CD4-positive, alpha-beta memory T cell (primary cell): Measurements from ENCODE around the gene ESPNL. TPM values are rescaled to one million over a fixed set of nuclear protein-coding genes. Genes with fewer than 3 reads are reported as not detected.

Experiments
- CTCF ChIA-PET: fragments of 350-600 bp; sonication (Branson Sonifier 250); formaldehyde crosslinking; loops from one replicate; lab custom pipeline; 2021; ENCODE audit warnings: inconsistent platforms; ENCODE audit not compliant: partially characterized antibody; lab: Charles Lee
- POLR2A ChIA-PET: fragments of 350-600 bp; sonication (Branson Sonifier 250); formaldehyde crosslinking; loops from one replicate; lab custom pipeline; 2021; ENCODE audit not compliant: partially characterized antibody; lab: Charles Lee
- DNase-seq, 5 donors: peaks; one replicate each; pipeline versions ENCODE4 v3.0.0 to v3.0.0-alpha.2; 2020 to 2022; ENCODE audit warnings: mixed read lengths in 1 of 5
- H3K27ac ChIP-seq: one replicate; pipeline ENCODE4 v1.7.0; 2013; ENCODE audit warnings: low read depth, low read length
- H3K27me3 ChIP-seq: 2 replicates; pipeline ENCODE4 v1.7.0; 2013; ENCODE audit warnings: mild to moderate bottlenecking, low read length, moderate library complexity; ENCODE audit not compliant: insufficient read depth
- H3K36me3 ChIP-seq: 2 replicates; pipeline ENCODE4 v1.7.0; 2013; ENCODE audit warnings: mild to moderate bottlenecking, low read length, moderate library complexity; ENCODE audit not compliant: insufficient read depth
- H3K4me1 ChIP-seq: 2 replicates; pipeline ENCODE4 v1.7.0; 2013; ENCODE audit warnings: mild to moderate bottlenecking, low read length, moderate library complexity; ENCODE audit not compliant: insufficient read depth
- H3K4me3 ChIP-seq, 2 donors: one replicate each; pipeline ENCODE4 v1.7.0; 2013; ENCODE audit warnings: low read length in 2 of 2, mild to moderate bottlenecking in 1 of 2
- H3K9me3 ChIP-seq, 2 donors: one replicate each; pipeline ENCODE4 v1.7.0; 2013; ENCODE audit warnings: low read length in 2 of 2, control low read depth in 1 of 2; ENCODE audit not compliant: control insufficient read depth in 1 of 2
- H3K27ac Mint-ChIP-seq, 7 donors: one replicate each; pipeline ENCODE4 v1.8.0; 2020 to 2021; ENCODE audit warnings: mixed read lengths in 7 of 7, mild to moderate bottlenecking in 6 of 7, inconsistent platforms in 3 of 7, moderate library complexity in 3 of 7
- H3K27me3 Mint-ChIP-seq, 2 donors: one replicate each; pipeline ENCODE4 v1.8.0; 2020 to 2021; ENCODE audit warnings: mixed read lengths in 2 of 2
- H3K36me3 Mint-ChIP-seq, 2 donors: one replicate each; pipeline ENCODE4 v1.8.0; 2020 to 2021; ENCODE audit warnings: mixed read lengths in 2 of 2, inconsistent platforms in 1 of 2, mild to moderate bottlenecking in 1 of 2
- H3K4me1 Mint-ChIP-seq, 4 donors: one replicate each; pipeline ENCODE4 v1.8.0; 2020 to 2021; ENCODE audit warnings: mixed read lengths in 4 of 4, mild to moderate bottlenecking in 1 of 4
- H3K4me3 Mint-ChIP-seq, 8 donors: one replicate each; pipeline ENCODE4 v1.8.0; 2020 to 2021; ENCODE audit warnings: mixed read lengths in 8 of 8, mild to moderate bottlenecking in 7 of 8, moderate library complexity in 6 of 8, inconsistent platforms in 3 of 8
- H3K9me3 Mint-ChIP-seq, 8 donors: one replicate each; pipeline ENCODE4 v1.8.0; 2020 to 2021; ENCODE audit warnings: mixed read lengths in 8 of 8, mild to moderate bottlenecking in 5 of 8, inconsistent platforms in 3 of 8, moderate library complexity in 1 of 8
- intact Hi-C: fragments of 100-400 bp; cut with micrococcal nuclease; formaldehyde crosslinking; loops from one replicate; pipeline ENCODE4 v1.15.1; 2023
- polyA plus RNA-seq, 2 donors: library from polyadenylated mRNA; unstranded; fragments of 300-500 nt; fragmentation: Illumina TruSeq; gene quantifications; one replicate each; pipeline ENCODE4 v1.2.3, GENCODE V29; 2021
- total RNA-seq, 2 experiments: library from RNA; stranded (reverse); gene quantifications; one replicate each; pipeline ENCODE4 v1.2.3, GENCODE V29; 2021

The ESPNL gene
- total and polyA plus RNA-seq, 4 experiments from 2014 or later: 0.28 to 0.41 TPM; not detected in 2

GRCh38 chr2:238129166-238130010 is 29.2 kb downstream of the ESPNL start:
- no peak overlapping the region for H3K4me3 Mint-ChIP-seq
- ChIA-PET CTCF (no interaction called here), POLR2A (no interaction called here)
- no peaks in the 10 kb centered on the region for H3K27me3 Mint-ChIP-seq
- H3K36me3 Mint-ChIP-seq: no peaks in the 10 kb centered on the region
- H3K4me1 ChIP-seq: no peaks in the 10 kb centered on the region
- no peak overlapping the region for H3K27ac ChIP-seq
- H3K4me3 ChIP-seq: no peak overlapping the region
- no peaks in the 10 kb centered on the region for H3K9me3 ChIP-seq
- H3K27ac Mint-ChIP-seq: no peak overlapping the region
- intact Hi-C loops: no loop called here
- DNase-seq: peak in 1 of 5 donors; percentile 22
- H3K36me3 ChIP-seq: no peaks in the 10 kb centered on the region
- no peaks in the 10 kb centered on the region for H3K9me3 Mint-ChIP-seq
- no peaks in the 10 kb centered on the region for H3K27me3 ChIP-seq
- peaks cover 0 to 2% (median 0%) of the 10 kb centered on the region in 4 donors for H3K4me1 Mint-ChIP-seq

DNA sequence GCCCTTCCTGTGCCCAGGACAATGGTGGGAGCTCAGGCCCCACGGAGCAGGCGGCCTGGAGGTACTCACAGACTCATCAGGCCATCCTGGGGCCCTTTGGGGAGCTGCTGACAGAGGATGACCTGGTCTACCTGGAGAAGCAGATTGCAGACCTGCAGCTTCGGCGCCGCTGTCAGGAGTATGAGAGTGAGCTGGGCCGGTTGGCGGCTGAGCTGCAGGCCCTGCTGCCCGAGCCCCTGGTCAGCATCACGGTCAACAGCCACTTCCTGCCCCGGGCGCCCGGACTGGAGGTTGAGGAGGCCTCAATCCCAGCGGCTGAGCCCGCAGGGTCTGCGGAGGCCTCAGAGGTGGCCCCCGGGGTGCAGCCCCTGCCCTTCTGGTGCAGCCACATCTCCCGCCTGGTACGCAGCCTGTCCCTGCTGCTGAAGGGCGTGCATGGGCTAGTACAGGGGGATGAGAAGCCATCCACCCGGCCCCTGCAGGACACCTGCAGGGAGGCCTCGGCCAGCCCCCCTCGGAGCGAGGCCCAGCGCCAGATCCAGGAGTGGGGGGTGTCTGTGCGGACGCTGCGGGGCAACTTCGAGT is 30.1 kb downstream of the ESPNL start:
- ChIA-PET CTCF (no interaction called here), POLR2A (no interaction called here)
- DNase-seq: no peak
- H3K36me3 Mint-ChIP-seq: no peaks in the 10 kb centered on the region
- no peak overlapping the region for H3K4me3 ChIP-seq
- no peaks in the 10 kb centered on the region for H3K9me3 Mint-ChIP-seq
- intact Hi-C loops: no loop called here
- H3K4me3 Mint-ChIP-seq: no peak overlapping the region
- no peaks in the 10 kb centered on the region for H3K4me1 ChIP-seq
- no peaks in the 10 kb centered on the region for H3K4me1 Mint-ChIP-seq
- no peak overlapping the region for H3K27ac ChIP-seq
- no peaks in the 10 kb centered on the region for H3K27me3 Mint-ChIP-seq
- no peaks in the 10 kb centered on the region for H3K27me3 ChIP-seq
- H3K36me3 ChIP-seq: no peaks in the 10 kb centered on the region
- no peak overlapping the region for H3K27ac Mint-ChIP-seq
- no peaks in the 10 kb centered on the region for H3K9me3 ChIP-seq

DNA sequence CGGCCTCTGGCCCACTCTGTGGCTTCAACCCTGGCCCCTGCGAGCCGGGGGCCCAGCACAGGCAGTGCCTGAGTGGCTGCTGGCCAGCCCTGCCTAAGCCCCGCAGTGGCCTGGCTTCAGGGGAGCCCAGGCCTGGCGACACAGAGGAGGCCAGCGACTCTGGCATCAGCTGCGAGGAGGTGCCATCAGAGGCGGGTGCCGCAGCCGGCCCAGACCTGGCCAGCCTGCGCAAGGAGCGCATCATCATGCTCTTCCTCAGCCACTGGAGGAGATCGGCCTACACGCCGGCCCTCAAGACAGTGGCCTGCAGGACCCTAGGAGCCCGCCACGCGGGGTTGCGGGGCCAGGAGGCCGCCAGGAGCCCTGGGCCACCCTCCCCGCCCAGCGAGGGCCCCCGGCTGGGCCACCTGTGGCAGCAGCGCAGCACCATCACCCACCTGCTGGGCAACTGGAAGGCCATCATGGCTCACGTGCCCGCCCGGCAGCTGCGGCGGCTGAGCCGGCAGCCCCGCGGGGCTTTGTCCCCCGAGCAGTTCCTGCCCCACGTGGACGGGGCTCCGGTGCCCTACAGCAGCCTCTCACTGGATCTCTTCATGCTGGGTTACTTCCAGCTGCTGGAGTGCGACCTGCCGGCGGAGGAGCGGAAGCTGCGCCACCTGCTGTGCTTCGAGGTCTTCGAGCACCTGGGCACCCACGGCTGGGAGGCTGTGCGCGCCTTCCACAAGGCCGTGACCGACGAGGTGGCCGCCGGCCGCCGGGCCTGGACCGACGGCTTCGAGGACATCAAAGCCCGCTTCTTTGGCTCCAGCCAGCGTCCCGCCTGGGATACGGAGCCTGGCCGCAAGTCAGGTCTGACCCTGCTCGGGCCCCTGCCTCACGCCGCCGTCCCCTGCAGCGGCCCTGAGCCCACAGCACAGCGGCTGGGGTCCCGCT is 30.8 kb downstream of the ESPNL start:
- Histone ChIP-seq H3K36me3 (no peaks in the 10 kb centered on the region), H3K4me1 (no peaks in the 10 kb centered on the region), H3K27me3 (no peaks in the 10 kb centered on the region), H3K4me3 (no peak overlapping the region), H3K27ac (no peak overlapping the region), H3K9me3 (no peaks in the 10 kb centered on the region)
- H3K4me3 Mint-ChIP-seq: no peak overlapping the region
- peak in 1 of 5 donors; percentile 21 for DNase-seq
- CTCF ChIA-PET: no interaction called here
- no peaks in the 10 kb centered on the region for H3K36me3 Mint-ChIP-seq
- POLR2A ChIA-PET: no interaction called here
- H3K9me3 Mint-ChIP-seq: no peaks in the 10 kb centered on the region
- intact Hi-C loops: no loop called here
- no peaks in the 10 kb centered on the region for H3K4me1 Mint-ChIP-seq
- no peak overlapping the region for H3K27ac Mint-ChIP-seq
- H3K27me3 Mint-ChIP-seq: no peaks in the 10 kb centered on the region

DNA sequence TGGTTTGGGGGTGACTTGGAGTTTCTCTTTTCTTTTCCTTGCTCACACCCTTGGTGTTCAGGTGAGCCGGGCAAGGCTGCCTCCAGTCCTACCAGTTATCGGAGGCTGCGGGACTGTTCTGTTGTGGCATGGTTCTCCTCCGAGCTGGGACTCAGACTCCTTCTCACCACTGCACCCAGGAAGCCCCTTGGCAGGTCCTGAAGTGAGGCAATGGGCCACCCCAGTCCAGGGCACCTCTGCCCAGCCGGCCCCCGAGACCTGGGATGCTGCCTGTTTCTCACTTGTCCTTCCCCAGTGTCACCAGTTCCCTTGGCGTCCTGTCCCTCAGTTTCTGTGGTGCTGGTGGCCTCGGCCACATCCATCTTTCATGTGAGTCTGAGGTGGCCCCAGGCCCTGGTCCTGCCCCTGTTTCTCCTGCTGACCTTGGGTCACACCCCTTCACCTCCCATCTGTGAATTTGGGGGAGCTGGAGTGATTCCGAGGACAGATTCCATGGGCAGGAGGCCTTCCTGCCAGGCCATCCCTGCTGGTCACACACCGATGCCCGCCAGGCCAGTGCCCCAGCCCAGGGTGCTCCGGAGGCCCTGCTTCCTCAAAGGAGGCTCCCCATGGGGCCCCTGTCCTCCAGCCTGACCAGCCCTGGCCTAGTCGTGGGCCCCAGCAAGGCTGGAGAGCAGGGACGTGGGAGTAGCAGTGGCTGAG is 31.8 kb downstream of the ESPNL start:
- H3K27ac Mint-ChIP-seq: no peak overlapping the region
- ChIA-PET POLR2A (no interaction called here), CTCF (no interaction called here)
- no peaks in the 10 kb centered on the region for H3K4me1 ChIP-seq
- DNase-seq: no peak
- no peaks in the 10 kb centered on the region for H3K4me1 Mint-ChIP-seq
- H3K4me3 ChIP-seq: no peak overlapping the region
- H3K9me3 ChIP-seq: no peaks in the 10 kb centered on the region
- H3K36me3 Mint-ChIP-seq: no peaks in the 10 kb centered on the region
- intact Hi-C loops: no loop called here
- H3K4me3 Mint-ChIP-seq: no peak overlapping the region
- H3K27ac ChIP-seq: no peak overlapping the region
- H3K9me3 Mint-ChIP-seq: no peaks in the 10 kb centered on the region
- H3K27me3 ChIP-seq: no peaks in the 10 kb centered on the region
- no peaks in the 10 kb centered on the region for H3K36me3 ChIP-seq
- H3K27me3 Mint-ChIP-seq: no peaks in the 10 kb centered on the region

DNA sequence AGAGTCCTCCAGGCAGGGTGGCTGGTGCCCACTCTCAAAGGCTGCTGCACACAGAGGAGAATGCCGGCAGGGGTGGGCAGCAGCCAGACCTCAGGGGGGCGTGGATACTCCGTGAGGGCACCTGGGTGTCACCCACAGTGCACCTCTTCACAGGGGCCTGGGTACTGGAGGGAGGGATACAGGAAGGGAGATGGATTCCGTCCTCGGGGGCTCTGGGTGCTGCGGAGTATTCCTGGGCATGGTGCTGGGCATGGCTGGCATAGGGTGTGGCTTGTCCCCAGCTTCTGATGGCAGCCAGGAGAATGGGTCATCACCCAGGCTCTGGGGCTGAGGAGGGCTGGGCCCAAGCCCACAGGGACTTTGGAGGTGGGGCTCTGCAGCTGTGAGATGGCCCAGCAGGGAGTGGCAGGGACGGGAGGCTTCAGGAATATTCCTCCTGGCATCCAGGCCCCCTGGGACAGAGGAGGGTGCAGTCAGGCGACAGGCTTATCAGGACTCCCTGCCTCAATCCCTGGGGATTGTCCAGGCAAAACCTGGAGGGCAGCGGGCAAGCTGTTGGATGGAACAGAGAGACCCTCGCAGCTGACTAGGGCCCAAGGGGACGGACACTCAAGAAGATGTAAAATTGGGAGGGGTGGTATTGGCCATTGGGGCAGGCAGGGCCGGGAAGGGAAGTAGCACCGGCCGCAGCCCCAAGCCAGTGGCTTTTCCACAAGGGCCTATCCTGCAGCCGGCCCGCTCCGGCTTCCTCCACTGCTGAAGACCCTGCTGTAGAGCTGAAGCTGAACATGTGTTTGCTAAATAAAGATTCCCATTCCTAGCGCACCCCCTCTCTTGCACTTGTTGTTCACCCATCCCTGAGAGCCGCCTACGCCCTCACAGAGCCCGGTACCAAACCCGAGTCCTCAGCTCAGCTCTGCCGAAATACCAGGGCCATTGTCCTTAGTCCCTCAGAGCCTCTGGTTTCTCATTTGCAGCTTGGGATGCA is 32.6 kb downstream of the ESPNL start:
- intact Hi-C loops: no loop called here
- H3K27me3 ChIP-seq: no peaks in the 10 kb centered on the region
- no peak overlapping the region for H3K4me3 Mint-ChIP-seq
- POLR2A ChIA-PET: no interaction called here
- no peaks in the 10 kb centered on the region for H3K36me3 Mint-ChIP-seq
- no peaks in the 10 kb centered on the region for H3K4me1 Mint-ChIP-seq
- no peak overlapping the region for H3K27ac ChIP-seq
- no peaks in the 10 kb centered on the region for H3K4me1 ChIP-seq
- no peaks in the 10 kb centered on the region for H3K9me3 Mint-ChIP-seq
- H3K4me3 ChIP-seq: no peak overlapping the region
- CTCF ChIA-PET: no interaction called here
- no peak overlapping the region for H3K27ac Mint-ChIP-seq
- H3K27me3 Mint-ChIP-seq: no peaks in the 10 kb centered on the region
- H3K36me3 ChIP-seq: no peaks in the 10 kb centered on the region
- H3K9me3 ChIP-seq: no peaks in the 10 kb centered on the region
- DNase-seq: peak in 1 of 5 donors; percentile 29

DNA sequence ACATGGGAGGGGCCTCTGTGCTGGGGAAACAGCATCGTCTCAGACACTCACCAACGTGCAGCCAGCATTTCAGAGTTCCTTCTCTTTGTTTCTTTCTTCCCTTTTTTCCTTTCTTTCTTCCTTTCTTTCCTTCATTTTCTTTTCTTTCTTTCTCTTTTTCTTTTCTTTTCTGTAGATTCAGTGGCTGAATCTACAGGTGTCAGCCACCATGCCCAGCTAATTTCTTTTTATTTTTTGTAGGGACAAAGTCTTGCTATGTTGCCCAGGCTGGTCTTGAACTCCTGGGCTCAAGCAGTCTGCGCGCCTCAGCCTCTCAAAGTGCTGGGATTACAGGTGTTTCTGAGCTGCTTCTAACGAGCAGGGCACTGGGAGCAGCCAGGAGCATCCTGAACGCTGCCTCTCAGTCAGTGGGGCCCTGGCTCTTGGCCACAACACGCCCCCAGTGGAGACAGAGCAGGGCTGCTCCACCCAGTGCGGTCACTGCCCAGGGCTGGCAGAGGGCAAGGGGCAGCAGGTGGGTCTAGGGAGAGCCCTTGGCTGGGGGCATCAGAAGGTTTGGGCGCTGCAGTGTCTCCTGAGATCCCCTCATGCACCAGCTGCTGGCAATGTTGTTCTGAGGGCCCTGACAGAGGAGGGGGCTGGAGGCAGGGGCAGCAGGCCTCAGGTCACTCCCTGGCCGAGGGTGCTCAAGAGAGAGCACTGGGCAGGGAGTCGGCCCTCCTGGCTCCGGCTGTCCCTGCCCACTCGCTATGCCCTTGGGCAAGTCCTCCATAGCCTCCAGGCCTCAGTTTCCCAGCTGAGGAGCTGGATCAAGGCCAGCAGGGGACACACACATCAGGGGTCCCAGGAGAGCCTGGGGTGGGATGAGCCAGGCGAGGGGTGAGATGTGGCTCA is 33.6 kb downstream of the ESPNL start:
- Histone ChIP-seq H3K27ac (no peak overlapping the region), H3K36me3 (no peaks in the 10 kb centered on the region), H3K27me3 (no peaks in the 10 kb centered on the region), H3K9me3 (no peaks in the 10 kb centered on the region), H3K4me3 (no peak overlapping the region), H3K4me1 (no peaks in the 10 kb centered on the region)
- H3K4me1 Mint-ChIP-seq: no peaks in the 10 kb centered on the region
- no peaks in the 10 kb centered on the region for H3K9me3 Mint-ChIP-seq
- H3K27ac Mint-ChIP-seq: no peak overlapping the region
- no peak for DNase-seq
- CTCF ChIA-PET: no interaction called here
- no peaks in the 10 kb centered on the region for H3K27me3 Mint-ChIP-seq
- intact Hi-C loops: no loop called here
- no peaks in the 10 kb centered on the region for H3K36me3 Mint-ChIP-seq
- H3K4me3 Mint-ChIP-seq: peak overlapping the region in 1 of 8 donors; percentile 2
- POLR2A ChIA-PET: no interaction called here
